VCaP (cell line): ENCODE data around the gene SLC10A6.

Source experiments
- H3K27ac ChIP-seq: fragments of 450-650 bp; 2 replicates; pipeline ENCODE4 v1.5.1; 2017
- CTCF ChIP-seq: fragments of 450-650 bp; conservative IDR thresholded peaks from 2 replicates; pipeline ENCODE4 v1.5.1; 2017; ENCODE audit warnings: mild to moderate bottlenecking, moderate library complexity

SLC10A6 gene

GRCh38 chr4:86818841-86819240, 30.3 kb downstream of the SLC10A6 start:
- TF ChIP-seq CTCF, result no peak
- no peak overlapping the region for H3K27ac ChIP-seq

GRCh38 chr4:86818211-86818610, 31.0 kb downstream of the SLC10A6 start:
- TF ChIP-seq CTCF, result no peak
- H3K27ac ChIP-seq, result no peak overlapping the region

GRCh38 chr4:86816501-86817273, 32.5 kb downstream of the SLC10A6 start:
- H3K27ac ChIP-seq, result no peak overlapping the region
- TF ChIP-seq CTCF, result no peak

GRCh38 chr4:86815653-86816052, 33.5 kb downstream of the SLC10A6 start:
- TF ChIP-seq CTCF, result no peak
- no peak overlapping the region for H3K27ac ChIP-seq

GRCh38 chr4:86810847-86811246, 38.3 kb downstream of the SLC10A6 start:
- H3K27ac ChIP-seq, result no peak overlapping the region
- no peak for TF ChIP-seq CTCF

GRCh38 chr4:86809809-86810208, 39.4 kb downstream of the SLC10A6 start:
- no peak for TF ChIP-seq CTCF
- no peak overlapping the region for H3K27ac ChIP-seq

GRCh38 chr4:86791126-86791525, 58.1 kb downstream of the SLC10A6 start:
- no peak for TF ChIP-seq CTCF

More at GRCh38 chr4:86791126-86791525, 58.1 kb downstream of the SLC10A6 start:
- H3K27ac ChIP-seq, result no peak overlapping the region
